Activated CD4-positive, alpha-beta memory T cell treated with anti-CD3 and anti-CD28 coated beads for 36 hours (primary cell): ENCODE results near the gene NEURL1. TPM values are rescaled to one million over a fixed set of nuclear protein-coding genes. Genes with fewer than 3 reads are reported as not detected.

Experiments
- CTCF ChIA-PET: fragments of 350-600 bp; sonication (Branson Sonifier 250); formaldehyde crosslinking; loops from one replicate; lab custom pipeline; 2021; ENCODE audit warnings: antibody characterized with exemption, inconsistent platforms; lab: Charles Lee
- POLR2A ChIA-PET: fragments of 350-600 bp; sonication (Branson Sonifier 250); formaldehyde crosslinking; loops from one replicate; lab custom pipeline; 2021; ENCODE audit warnings: antibody characterized with exemption; lab: Charles Lee
- DNase-seq: peaks from one replicate; pipeline ENCODE4 v3.0.0-alpha.2; 2020
- H3K27ac Mint-ChIP-seq: one replicate; pipeline ENCODE4 v1.8.0; 2021; ENCODE audit warnings: mixed read lengths
- H3K27me3 Mint-ChIP-seq: one replicate; pipeline ENCODE4 v1.8.0; 2021; ENCODE audit warnings: mixed read lengths
- H3K36me3 Mint-ChIP-seq: one replicate; pipeline ENCODE4 v1.8.0; 2021; ENCODE audit warnings: mixed read lengths
- H3K4me1 Mint-ChIP-seq: one replicate; pipeline ENCODE4 v1.8.0; 2021; ENCODE audit warnings: low read depth, mixed read lengths
- H3K4me3 Mint-ChIP-seq: one replicate; pipeline ENCODE4 v1.8.0; 2021; ENCODE audit warnings: mild to moderate bottlenecking, mixed read lengths
- H3K9me3 Mint-ChIP-seq: one replicate; pipeline ENCODE4 v1.8.0; 2021; ENCODE audit warnings: mixed read lengths
- intact Hi-C: fragments of 100-400 bp; cut with micrococcal nuclease; formaldehyde crosslinking; loops from one replicate; pipeline ENCODE4 v1.15.1; 2023
- total RNA-seq, 2 experiments: library from RNA; stranded (reverse); gene quantifications; one replicate each; pipeline ENCODE4 v1.2.3, GENCODE V29; 2021

The NEURL1 gene
- total RNA-seq, 2 experiments from 2014 or later: 1.8 to 2.4 TPM

GRCh38 chr10:103618575-103619423, 125.3 kb downstream of the NEURL1 start:
- ChIA-PET POLR2A (no interaction called here), CTCF (interaction anchor here (1.0 to 1.4 kb wide), 3 partner anchors 9 to 67 kb away, joined by 3 to 5 read pairs (median 3); no protein-coding TSS in a partner anchor)
- Mint-ChIP-seq H3K27ac (no peak overlapping the region), H3K27me3 (no peaks in the 10 kb centered on the region), H3K4me1 (no peaks in the 10 kb centered on the region), H3K36me3 (no peaks in the 10 kb centered on the region), H3K9me3 (no peaks in the 10 kb centered on the region), H3K4me3 (no peak overlapping the region)
- DNase-seq: no peak
- intact Hi-C loops: no loop called here

GRCh38 chr10:103619424-103620351, 126.2 kb downstream of the NEURL1 start:
- Mint-ChIP-seq H3K4me3 (no peak overlapping the region), H3K27ac (no peak overlapping the region), H3K4me1 (no peaks in the 10 kb centered on the region), H3K9me3 (no peaks in the 10 kb centered on the region), H3K27me3 (no peaks in the 10 kb centered on the region), H3K36me3 (no peaks in the 10 kb centered on the region)
- intact Hi-C loops: no loop called here
- CTCF ChIA-PET: interaction anchor here (1.0 kb wide), 1 partner anchor 27 kb away, joined by 3 read pairs; no protein-coding TSS in a partner anchor
- POLR2A ChIA-PET: interaction anchor here (0.6 to 1.6 kb wide), 2 partner anchors 48 to 922 kb away, joined by 3 read pairs; no protein-coding TSS in a partner anchor
- DNase-seq: no peak

GRCh38 chr10:103620352-103620740, 126.8 kb downstream of the NEURL1 start:
- Mint-ChIP-seq H3K36me3 (no peaks in the 10 kb centered on the region), H3K4me3 (no peak overlapping the region), H3K27ac (no peak overlapping the region), H3K27me3 (no peaks in the 10 kb centered on the region), H3K9me3 (no peaks in the 10 kb centered on the region), H3K4me1 (no peaks in the 10 kb centered on the region)
- ChIA-PET CTCF (no interaction called here), POLR2A (interaction anchor here (0.6 to 1.6 kb wide), 2 partner anchors 47 to 923 kb away, joined by 3 read pairs; no protein-coding TSS in a partner anchor)
- no peak for DNase-seq
- intact Hi-C loops: no loop called here

- ChIA-PET POLR2A (interaction anchor here (1.6 kb wide), 1 partner anchor 47 kb away, joined by 3 read pairs; no protein-coding TSS in a partner anchor), CTCF (interaction anchor here (1.2 kb wide), 1 partner anchor 16 kb away, joined by 5 read pairs; no protein-coding TSS in a partner anchor)
- Mint-ChIP-seq H3K4me3 (no peak overlapping the region), H3K4me1 (no peaks in the 10 kb centered on the region), H3K36me3 (no peaks in the 10 kb centered on the region), H3K9me3 (no peaks in the 10 kb centered on the region), H3K27me3 (no peaks in the 10 kb centered on the region), H3K27ac (no peak overlapping the region)
- no peak for DNase-seq
- intact Hi-C loops: no loop called here
Measured at GRCh38 chr10:103620891-103621782, 127.6 kb downstream of the NEURL1 start.

- no peak overlapping the region for H3K27ac Mint-ChIP-seq
- POLR2A ChIA-PET: interaction anchor here (1.6 kb wide), 1 partner anchor 46 kb away, joined by 3 read pairs; no protein-coding TSS in a partner anchor
- H3K9me3 Mint-ChIP-seq: no peaks in the 10 kb centered on the region
- DNase-seq: no peak
- H3K4me3 Mint-ChIP-seq: no peak overlapping the region
- CTCF ChIA-PET: interaction anchor here (1.2 kb wide), 1 partner anchor 17 kb away, joined by 5 read pairs; no protein-coding TSS in a partner anchor
- intact Hi-C loops: no loop called here
- H3K4me1 Mint-ChIP-seq: no peaks in the 10 kb centered on the region
- no peaks in the 10 kb centered on the region for H3K27me3 Mint-ChIP-seq
- H3K36me3 Mint-ChIP-seq: no peaks in the 10 kb centered on the region
Measured at GRCh38 chr10:103621783-103622125, 128.2 kb downstream of the NEURL1 start.

GRCh38 chr10:103622286-103622685, 128.8 kb downstream of the NEURL1 start:
- no peak overlapping the region for H3K27ac Mint-ChIP-seq
- no peaks in the 10 kb centered on the region for H3K27me3 Mint-ChIP-seq
- no peak for DNase-seq
- H3K36me3 Mint-ChIP-seq: no peaks in the 10 kb centered on the region
- no peaks in the 10 kb centered on the region for H3K4me1 Mint-ChIP-seq
- no peaks in the 10 kb centered on the region for H3K9me3 Mint-ChIP-seq
- H3K4me3 Mint-ChIP-seq: no peak overlapping the region
- ChIA-PET POLR2A (no interaction called here), CTCF (interaction anchor here (1.2 kb wide), 1 partner anchor 17 kb away, joined by 5 read pairs; no protein-coding TSS in a partner anchor)
- intact Hi-C loops: no loop called here

GRCh38 chr10:103622935-103623574, 129.6 kb downstream of the NEURL1 start:
- ChIA-PET POLR2A (no interaction called here), CTCF (no interaction called here)
- intact Hi-C loops: no loop called here
- H3K4me1 Mint-ChIP-seq: no peaks in the 10 kb centered on the region
- H3K27me3 Mint-ChIP-seq: no peaks in the 10 kb centered on the region
- no peak overlapping the region for H3K4me3 Mint-ChIP-seq
- DNase-seq: no peak
- no peaks in the 10 kb centered on the region for H3K9me3 Mint-ChIP-seq
- no peaks in the 10 kb centered on the region for H3K36me3 Mint-ChIP-seq
- no peak overlapping the region for H3K27ac Mint-ChIP-seq

- DNase-seq: no peak
- intact Hi-C loops: no loop called here
- Mint-ChIP-seq H3K9me3 (no peaks in the 10 kb centered on the region), H3K36me3 (no peaks in the 10 kb centered on the region), H3K4me1 (no peaks in the 10 kb centered on the region), H3K4me3 (no peak overlapping the region), H3K27me3 (no peaks in the 10 kb centered on the region), H3K27ac (no peak overlapping the region)
- ChIA-PET POLR2A (no interaction called here), CTCF (no interaction called here)
Measured at GRCh38 chr10:103626178-103626577, 132.7 kb downstream of the NEURL1 start.

GRCh38 chr10:103627111-103627892, 133.8 kb downstream of the NEURL1 start:
- no peak for DNase-seq
- H3K27ac Mint-ChIP-seq: no peak overlapping the region
- no peaks in the 10 kb centered on the region for H3K9me3 Mint-ChIP-seq
- ChIA-PET CTCF (no interaction called here), POLR2A (no interaction called here)
- H3K27me3 Mint-ChIP-seq: no peaks in the 10 kb centered on the region
- H3K4me3 Mint-ChIP-seq: no peak overlapping the region
- intact Hi-C loops: no loop called here
- H3K4me1 Mint-ChIP-seq: no peaks in the 10 kb centered on the region
- no peaks in the 10 kb centered on the region for H3K36me3 Mint-ChIP-seq

- Mint-ChIP-seq H3K4me1 (no peaks in the 10 kb centered on the region), H3K9me3 (no peaks in the 10 kb centered on the region), H3K27me3 (no peaks in the 10 kb centered on the region), H3K4me3 (no peak overlapping the region), H3K27ac (no peak overlapping the region), H3K36me3 (no peaks in the 10 kb centered on the region)
- ChIA-PET CTCF (no interaction called here), POLR2A (no interaction called here)
- intact Hi-C loops: no loop called here
- no peak for DNase-seq
Measured at GRCh38 chr10:103627893-103628292, 134.4 kb downstream of the NEURL1 start.
